Left lung (tissue), 10 donors: ENCODE results near the gene RRAGC. TPM values are rescaled to one million over a fixed set of nuclear protein-coding genes. Genes with fewer than 3 reads are reported as not detected.

Experiments used
- ATAC-seq: fragments of 200-7000 bp; cut with Tn5 transposase; one replicate; pipeline ENCODE4 v1.9.1; 2020; ENCODE audit warnings: moderate library complexity
- DNase-seq, 4 donors: peaks; one replicate each; pipeline ENCODE4 v3.0.0-alpha.2; 2013 to 2020
- H3K27ac ChIP-seq, 2 donors: fragments of 200-600 bp; sonication (generic) in 1 of 2; one replicate each; pipeline versions ENCODE4 v1.5.0 to v1.8.0; 2020 to 2021
- H3K27me3 ChIP-seq, 2 donors: fragments of 200-600 bp; sonication (generic) in 1 of 2; one replicate each; pipeline versions ENCODE4 v1.5.0 to v1.8.0; 2020 to 2021
- H3K36me3 ChIP-seq, 2 donors: fragments of 200-600 bp; sonication (generic) in 1 of 2; one replicate each; pipeline versions ENCODE4 v1.5.0 to v1.8.0; 2020 to 2021
- H3K4me1 ChIP-seq, 2 donors: fragments of 200-600 bp; one replicate each; pipeline ENCODE4 v1.8.0; 2021
- H3K4me3 ChIP-seq, 2 donors: fragments of 200-600 bp; sonication (generic) in 1 of 2; one replicate each; pipeline versions ENCODE4 v1.5.0 to v1.8.0; 2020 to 2021; ENCODE audit warnings: mild to moderate bottlenecking in 1 of 2
- H3K9me3 ChIP-seq, 2 donors: fragments of 200-600 bp; sonication (generic) in 1 of 2; one replicate each; pipeline versions ENCODE4 v1.5.0 to v1.8.0; 2020 to 2021
- intact Hi-C, 2 donors: fragments of 100-400 bp; cut with DNase I; formaldehyde crosslinking; loops; one replicate each; pipeline versions ENCODE4 v1.11.2 to v1.14.2; 2022
- polyA plus RNA-seq, 6 donors: library from polyadenylated mRNA; unstranded; fragments of 120-200 nt; gene quantifications; one replicate each; pipeline ENCODE4 v1.2.1, GENCODE V29; 2013; ENCODE audit not compliant: insufficient read length in 6 of 6
- total RNA-seq, 2 donors: library from RNA; stranded (reverse); fragmentation: NEBNext Ultra II Directional; extraction: Animal tissue kit (Norgen Biotek cat#: 25700); gene quantifications; one replicate each; pipeline ENCODE4 v1.2.1, GENCODE V29; 2021
- TF ChIP-seq, protein P1 (sequence below), 2 donors: fragments of 200-600 bp; sonication (generic) in 1 of 2; IDR thresholded peaks; one replicate each; pipeline versions ENCODE4 v1.5.0 to v1.8.0; 2021; ENCODE audit warnings: antibody characterized with exemption in 2 of 2
- donor health status: DM: no; HTN: yes; CAD: no.
- donor health status: DM: no; HTN: no; CAD: no.

Gene RRAGC
- total and polyA plus RNA-seq, 8 donors: 24.8 to 40.0 (median 30.9) TPM

DNA sequence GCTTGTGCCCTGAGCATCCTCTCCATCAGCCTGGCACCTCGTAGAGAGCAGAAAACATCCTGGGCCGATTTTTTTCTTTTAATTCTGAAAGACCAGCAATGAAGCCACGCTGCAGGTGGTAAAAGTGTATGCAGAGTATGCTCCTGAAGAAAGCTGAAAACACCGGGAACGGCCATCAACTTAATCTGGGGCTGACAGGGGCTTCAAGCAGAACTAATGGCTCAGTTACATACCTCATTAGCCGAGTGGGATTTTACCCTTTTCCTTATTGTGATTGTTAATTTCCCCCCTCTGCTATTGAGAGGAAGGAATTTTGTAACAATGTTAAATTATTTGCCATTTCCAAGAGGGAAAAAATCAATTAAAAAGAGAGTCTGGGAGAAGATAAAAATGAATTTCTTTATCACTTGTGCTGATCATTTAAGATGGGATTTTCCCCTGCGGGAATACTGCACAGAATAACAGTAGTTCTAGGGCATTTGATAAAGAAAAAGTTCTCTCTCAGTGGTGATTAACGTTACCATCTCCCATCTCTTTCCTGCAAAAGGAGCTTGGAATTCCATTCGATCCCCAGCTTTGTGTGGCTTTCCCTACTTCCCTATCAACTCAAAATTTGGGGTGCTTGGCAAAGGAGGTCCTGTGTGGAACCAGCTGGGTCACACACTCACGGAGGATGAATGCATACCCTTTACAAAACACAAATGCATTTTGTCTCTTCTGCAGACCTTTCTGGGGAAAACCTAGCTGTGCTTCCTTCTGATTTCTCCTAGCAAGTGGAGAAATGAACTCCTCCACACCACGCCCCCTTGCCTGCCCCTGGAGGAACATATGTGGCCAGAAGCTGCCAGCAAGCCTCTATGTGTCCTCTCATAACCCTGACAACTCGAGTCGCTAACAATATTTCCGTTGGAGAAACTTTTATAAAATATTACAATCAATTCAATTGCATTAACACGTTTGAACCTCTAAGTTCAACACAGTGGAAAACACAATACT is 70.9 kb downstream of the RRAGC start:
- ATAC-seq (no peak), DNase-seq (no peak)
- Histone ChIP-seq H3K9me3 (peaks cover 0 to 12% of the 10 kb centered on the region in 2 donors), H3K4me1 (no peaks in the 10 kb centered on the region), H3K4me3 (no peak overlapping the region), H3K27ac (no peak overlapping the region), H3K27me3 (peaks cover 16 to 87% of the 10 kb centered on the region in 2 donors), H3K36me3 (no peaks in the 10 kb centered on the region)
- intact Hi-C loops: no loop called here
- TF ChIP-seq, protein P1, sequence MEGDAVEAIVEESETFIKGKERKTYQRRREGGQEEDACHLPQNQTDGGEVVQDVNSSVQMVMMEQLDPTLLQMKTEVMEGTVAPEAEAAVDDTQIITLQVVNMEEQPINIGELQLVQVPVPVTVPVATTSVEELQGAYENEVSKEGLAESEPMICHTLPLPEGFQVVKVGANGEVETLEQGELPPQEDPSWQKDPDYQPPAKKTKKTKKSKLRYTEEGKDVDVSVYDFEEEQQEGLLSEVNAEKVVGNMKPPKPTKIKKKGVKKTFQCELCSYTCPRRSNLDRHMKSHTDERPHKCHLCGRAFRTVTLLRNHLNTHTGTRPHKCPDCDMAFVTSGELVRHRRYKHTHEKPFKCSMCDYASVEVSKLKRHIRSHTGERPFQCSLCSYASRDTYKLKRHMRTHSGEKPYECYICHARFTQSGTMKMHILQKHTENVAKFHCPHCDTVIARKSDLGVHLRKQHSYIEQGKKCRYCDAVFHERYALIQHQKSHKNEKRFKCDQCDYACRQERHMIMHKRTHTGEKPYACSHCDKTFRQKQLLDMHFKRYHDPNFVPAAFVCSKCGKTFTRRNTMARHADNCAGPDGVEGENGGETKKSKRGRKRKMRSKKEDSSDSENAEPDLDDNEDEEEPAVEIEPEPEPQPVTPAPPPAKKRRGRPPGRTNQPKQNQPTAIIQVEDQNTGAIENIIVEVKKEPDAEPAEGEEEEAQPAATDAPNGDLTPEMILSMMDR (IDR thresholded peaks at IDR 0.05): no peak

Other genes starting within 250 kb of the RRAGC start
- 10 to 100 TPM; 16.1 to 22.4 TPM for gene MYCBP, start 13.6 kb upstream of the RRAGC start, total RNA-seq
- gene MYCBP, start 13.6 kb upstream of the RRAGC start, polyA plus RNA-seq: 10 to 100 TPM; 20.6 to 29.7 (median 23.8) TPM
- gene GJA9, start 21.8 kb upstream of the RRAGC start, total RNA-seq: under 1 TPM in 1 of 2 donors, not detected in 1; 0.15 TPM
- gene GJA9, start 21.8 kb upstream of the RRAGC start, polyA plus RNA-seq: under 1 TPM; 0.26 to 0.81 (median 0.41) TPM
- 1 to 10 TPM; 1.0 to 2.7 TPM for gene RHBDL2, start 82.1 kb upstream of the RRAGC start, total RNA-seq
- gene RHBDL2, start 82.1 kb upstream of the RRAGC start, polyA plus RNA-seq: 1 to 10 TPM; 1.3 to 2.2 (median 2.0) TPM
- 10 to 100 TPM; 43.4 to 47.5 TPM for gene AKIRIN1, start 131.5 kb upstream of the RRAGC start, total RNA-seq
- gene AKIRIN1, start 131.5 kb upstream of the RRAGC start, polyA plus RNA-seq: 10 to 100 TPM; 59.3 to 79.5 (median 67.9) TPM
- gene NDUFS5, start 166.6 kb upstream of the RRAGC start, total RNA-seq: 100 to 1,000 TPM; 104 to 166 TPM
- gene NDUFS5, start 166.6 kb upstream of the RRAGC start, polyA plus RNA-seq: 100 to 1,000 TPM; 175 to 292 (median 238) TPM